Adrenal gland (tissue), 5 donors: ENCODE results near the gene LRRC57.

ENCODE experiments used
- CTCF ChIP-seq, 6 experiments: fragments of 450-650 bp in 4 of 6; fragments of 200-600 bp in 2 of 6; sonication (generic) in 1 of 6; IDR thresholded peaks; 1 replicate in 5 of 6; 2 replicates in 1 of 6; pipeline versions ENCODE4 v1.5.1 to v1.8.0; 2016 to 2021; ENCODE audit warnings: antibody characterized with exemption in 6 of 6, mild to moderate bottlenecking in 2 of 6, moderate library complexity in 1 of 6
- POLR2A ChIP-seq, 2 donors: fragments of 450-650 bp; IDR thresholded peaks; one replicate each; pipeline ENCODE4 v1.6.1; 2017; ENCODE audit warnings: antibody characterized with exemption in 2 of 2, mild to moderate bottlenecking in 2 of 2, moderate library complexity in 1 of 2
- donor health status: DM: no; HTN: no; CAD: no.

- no peak for TF ChIP-seq CTCF (IDR thresholded peaks at IDR 0.05)
- no peak for TF ChIP-seq POLR2A (IDR thresholded peaks at IDR 0.05)
Observed at GRCh38 chr15:42547918-42548248, 710 bp downstream of the LRRC57 start.
